ENCODE results near the gene AUTS2. TPM values are rescaled to one million over a fixed set of nuclear protein-coding genes. Genes with fewer than 3 reads are reported as not detected.

Gene AUTS2
- total and polyA plus RNA-seq, 2 of the 8 experiments (the other 6 are each of a cell fraction or from before 2014, with no cell fraction given) = 25.9 to 101 TPM

DNA sequence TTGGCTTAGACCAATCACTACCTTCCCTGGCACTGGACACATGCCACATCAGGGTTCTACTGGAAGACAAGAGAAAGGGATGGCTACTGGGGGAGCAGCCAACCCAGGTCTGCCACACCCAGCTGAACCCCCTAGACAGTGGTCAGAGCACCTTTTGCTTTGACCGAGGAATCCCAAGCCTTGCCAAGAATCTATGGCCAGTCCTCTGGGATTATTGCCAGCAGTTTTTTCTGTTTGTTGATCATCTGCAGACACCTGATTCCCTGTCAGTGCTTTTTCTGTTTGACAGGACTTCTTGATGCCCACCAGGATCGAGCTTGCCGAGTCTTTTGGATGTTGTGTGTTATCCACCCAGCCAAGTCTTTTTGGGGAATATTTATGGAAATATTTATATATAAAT is 1057.4 kb downstream of the AUTS2 start:
- ChIA-PET POLR2A (ENCODE audit: partially characterized antibody) (no interaction called here), CTCF (ENCODE audit: partially characterized antibody) (interaction anchor here (0.8 to 2.3 kb wide), 2 partner anchors 9 to 11 kb away, joined by 3 to 7 read pairs; no protein-coding TSS in a partner anchor)
- Histone ChIP-seq H2BK120ac (replicated peaks; ENCODE audit: low read depth, low read length) (no peak overlapping the region), H2AK5ac (ENCODE audit: low read depth, low read length) (no peak overlapping the region), H3K23me2 (ENCODE audit: low read depth, low read length) (no peaks in the 10 kb centered on the region), H3K9ac (replicated peaks in 1 of 4; ENCODE audit: extremely low read depth in 1 of 4, low read depth in 3 of 4, low read length in 3 of 4) (no peak overlapping the region), H4K5ac (ENCODE audit: insufficient read length, low read depth, low read length) (no peak overlapping the region), H3K4me2 (ENCODE audit: insufficient read depth in 1 of 2, low read depth in 2 of 2, low read length in 2 of 2) (no peak overlapping the region), H4K91ac (replicated peaks; ENCODE audit: insufficient read length, low read length) (no peak overlapping the region), H2BK15ac (ENCODE audit: low read length) (no peak overlapping the region), H3K23ac (ENCODE audit: insufficient read length) (no peak overlapping the region), H3K14ac (ENCODE audit: insufficient read length) (no peak overlapping the region), H4K8ac (ENCODE audit: extremely low read depth, insufficient read depth, low read length) (no peak overlapping the region), H4K20me1 (replicated peaks in 1 of 2; ENCODE audit: control insufficient read depth in 1 of 2, insufficient read depth in 2 of 2, low read length in 2 of 2) (no peaks in the 10 kb centered on the region), H3K27ac (ENCODE audit: low read depth, low read length) (no peak overlapping the region), H3K4me3 (ENCODE audit: extremely low read depth in 1 of 4, insufficient read depth in 2 of 4, low read depth in 3 of 4, low read length in 4 of 4) (no peak overlapping the region), H2BK12ac (ENCODE audit: low read depth, low read length) (no peak overlapping the region), H3K9me3 (ENCODE audit: insufficient read depth in 2 of 2, low read depth in 1 of 2, low read length in 1 of 2) (no peaks in the 10 kb centered on the region), H3K4ac (replicated peaks; ENCODE audit: insufficient read length, low read depth, low read length) (no peak overlapping the region), H3K56ac (replicated peaks; ENCODE audit: insufficient read length, low read depth, low read length) (no peak overlapping the region), H2BK20ac (ENCODE audit: low read length) (no peak overlapping the region), H3K4me1 (replicated peaks in 1 of 4; ENCODE audit: control insufficient read depth in 3 of 4, insufficient read depth in 4 of 4, low read length in 3 of 4) (peaks cover 0 to 6% (median 0%) of the 10 kb centered on the region in 4 experiments; a peak in 3 of 7 replicates), H3K79me1 (ENCODE audit: low read depth, low read length) (no peaks in the 10 kb centered on the region), H2BK5ac (ENCODE audit: low read depth, low read length) (no peak overlapping the region), H3K79me2 (ENCODE audit: control insufficient read depth in 1 of 2, insufficient read depth in 2 of 2, low read length in 2 of 2) (no peaks in the 10 kb centered on the region; a peak in 1 of 4 replicates), H3K18ac (ENCODE audit: extremely low read depth, low read length) (no peak overlapping the region), H3K27me3 (replicated peaks in 1 of 4; ENCODE audit: control insufficient read depth in 3 of 4, extremely low read depth in 1 of 4, insufficient read depth in 3 of 4, low read length in 3 of 4) (no peaks in the 10 kb centered on the region), H3K36me3 (ENCODE audit: control insufficient read depth in 2 of 4, insufficient read depth in 4 of 4, low read length in 3 of 4) (no peaks in the 10 kb centered on the region), H2AFZ (ENCODE audit: low read length) (no peak overlapping the region)
- no peak for DNase-seq (ENCODE audit: low read depth in 1 of 2, low spot score in 2 of 2)
- no peak for FAIRE-seq
- WGBS, 2 experiments (ENCODE audit: extremely low coverage in 1 of 2, insufficient coverage in 1 of 2, insufficient read length in 1 of 2, insufficient replicate concordance in 2 of 2, low coverage in 1 of 2, low lambda C conversion rate in 2 of 2, missing lambda C conversion rate in 1 of 2) = 86% methylated on average over 3 of the region's 3 CpGs; no CpG with 5 or more reads in 1 of the 2 experiments
- TF ChIP-seq TEAD4 (IDR thresholded peaks at IDR 0.05; ENCODE audit: low read depth, low read length) = no peak
- no peak for TF ChIP-seq KDM5A (IDR thresholded peaks at IDR 0.05; ENCODE audit: low read length)
- TF ChIP-seq CBX5 (IDR thresholded peaks at IDR 0.05; ENCODE audit: low read depth, low read length) = no peak
- no peak for TF ChIP-seq FOSL1 (IDR thresholded peaks at IDR 0.05; ENCODE audit: insufficient read depth, low read depth, low read length)
- no peak for TF ChIP-seq TAF1 (IDR thresholded peaks at IDR 0.05; ENCODE audit: low read depth, low read length)
- TF ChIP-seq, protein P1, sequence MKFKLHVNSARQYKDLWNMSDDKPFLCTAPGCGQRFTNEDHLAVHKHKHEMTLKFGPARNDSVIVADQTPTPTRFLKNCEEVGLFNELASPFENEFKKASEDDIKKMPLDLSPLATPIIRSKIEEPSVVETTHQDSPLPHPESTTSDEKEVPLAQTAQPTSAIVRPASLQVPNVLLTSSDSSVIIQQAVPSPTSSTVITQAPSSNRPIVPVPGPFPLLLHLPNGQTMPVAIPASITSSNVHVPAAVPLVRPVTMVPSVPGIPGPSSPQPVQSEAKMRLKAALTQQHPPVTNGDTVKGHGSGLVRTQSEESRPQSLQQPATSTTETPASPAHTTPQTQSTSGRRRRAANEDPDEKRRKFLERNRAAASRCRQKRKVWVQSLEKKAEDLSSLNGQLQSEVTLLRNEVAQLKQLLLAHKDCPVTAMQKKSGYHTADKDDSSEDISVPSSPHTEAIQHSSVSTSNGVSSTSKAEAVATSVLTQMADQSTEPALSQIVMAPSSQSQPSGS (IDR thresholded peaks at IDR 0.05; ENCODE audit: low read length) = no peak
- no peak for TF ChIP-seq CTBP2 (IDR thresholded peaks at IDR 0.05; ENCODE audit: borderline replicate concordance, insufficient read depth, insufficient read length, low read length)
- TF ChIP-seq EZH2 (IDR thresholded peaks at IDR 0.05; ENCODE audit: low read depth, low read length, severe bottlenecking) = no peak
- no peak for TF ChIP-seq SRF (IDR thresholded peaks at IDR 0.05; ENCODE audit: low read depth, low read length)
- no peak for TF ChIP-seq MAFK (IDR thresholded peaks at IDR 0.05; ENCODE audit: low read depth, low read length)
- no peak for TF ChIP-seq RFX5 (IDR thresholded peaks at IDR 0.05; ENCODE audit: borderline replicate concordance, low read depth, low read length)
- no peak for TF ChIP-seq EP300 (IDR thresholded peaks at IDR 0.05; ENCODE audit: borderline replicate concordance in 1 of 2, low read depth in 2 of 2, low read length in 2 of 2)
